Right lobe of liver (tissue), 4 donors: ENCODE measurements around the gene AQR.

Experiments used
- POLR2A ChIP-seq: fragments of 450-650 bp; IDR thresholded peaks from one replicate; pipeline ENCODE4 v1.6.1; 2017; ENCODE audit warnings: antibody characterized with exemption, mild to moderate bottlenecking
- TF ChIP-seq, protein P1 (sequence below), 4 donors: fragments of 200-600 bp in 3 of 4; fragments of 450-650 bp in 1 of 4; IDR thresholded peaks; one replicate each; pipeline versions ENCODE4 v1.5.1 to v1.8.0; 2016 to 2022; ENCODE audit warnings: antibody characterized with exemption in 4 of 4, mild to moderate bottlenecking in 2 of 4
- donor health status: DM: no; HTN: no; CAD: no.
- donor health status: DM: no; HTN: no; CAD: no.
- donor health status: DM: no; HTN: yes; CAD: no.

DNA sequence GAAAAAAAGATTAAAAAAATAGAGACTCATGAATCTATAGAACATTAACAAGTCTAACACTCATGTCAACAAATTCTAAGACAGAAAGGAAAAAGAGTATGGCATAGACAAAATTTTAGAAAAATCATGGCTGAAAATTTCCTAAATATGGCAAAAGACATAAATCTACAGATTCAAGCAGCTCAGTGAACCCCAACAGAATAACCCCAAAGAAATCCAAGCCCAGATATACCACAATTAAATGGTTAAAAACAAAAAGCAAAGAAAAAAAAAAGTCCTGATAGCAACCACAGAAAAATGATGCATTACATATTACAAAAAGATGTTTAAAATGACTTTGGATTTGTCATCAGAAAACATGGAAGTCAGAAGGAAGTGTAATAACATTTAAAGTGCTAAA lies 75.6 kb downstream of the AQR start:
- TF ChIP-seq, protein P1, sequence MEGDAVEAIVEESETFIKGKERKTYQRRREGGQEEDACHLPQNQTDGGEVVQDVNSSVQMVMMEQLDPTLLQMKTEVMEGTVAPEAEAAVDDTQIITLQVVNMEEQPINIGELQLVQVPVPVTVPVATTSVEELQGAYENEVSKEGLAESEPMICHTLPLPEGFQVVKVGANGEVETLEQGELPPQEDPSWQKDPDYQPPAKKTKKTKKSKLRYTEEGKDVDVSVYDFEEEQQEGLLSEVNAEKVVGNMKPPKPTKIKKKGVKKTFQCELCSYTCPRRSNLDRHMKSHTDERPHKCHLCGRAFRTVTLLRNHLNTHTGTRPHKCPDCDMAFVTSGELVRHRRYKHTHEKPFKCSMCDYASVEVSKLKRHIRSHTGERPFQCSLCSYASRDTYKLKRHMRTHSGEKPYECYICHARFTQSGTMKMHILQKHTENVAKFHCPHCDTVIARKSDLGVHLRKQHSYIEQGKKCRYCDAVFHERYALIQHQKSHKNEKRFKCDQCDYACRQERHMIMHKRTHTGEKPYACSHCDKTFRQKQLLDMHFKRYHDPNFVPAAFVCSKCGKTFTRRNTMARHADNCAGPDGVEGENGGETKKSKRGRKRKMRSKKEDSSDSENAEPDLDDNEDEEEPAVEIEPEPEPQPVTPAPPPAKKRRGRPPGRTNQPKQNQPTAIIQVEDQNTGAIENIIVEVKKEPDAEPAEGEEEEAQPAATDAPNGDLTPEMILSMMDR (IDR thresholded peaks at IDR 0.05) = no peak
- no peak for TF ChIP-seq POLR2A
